SW 1271 (cell line): ENCODE results near the gene CTSD.

ENCODE experiments used
- DNase-seq, 2 experiments: peaks; one replicate each; lab custom pipeline; 2025; lab: John Stamatoyannopoulos, UW

The CTSD gene

GRCh38 chr11:1782831-1783724, 19.4 kb upstream of the CTSD start:
- DNase-seq: no peak

DNA sequence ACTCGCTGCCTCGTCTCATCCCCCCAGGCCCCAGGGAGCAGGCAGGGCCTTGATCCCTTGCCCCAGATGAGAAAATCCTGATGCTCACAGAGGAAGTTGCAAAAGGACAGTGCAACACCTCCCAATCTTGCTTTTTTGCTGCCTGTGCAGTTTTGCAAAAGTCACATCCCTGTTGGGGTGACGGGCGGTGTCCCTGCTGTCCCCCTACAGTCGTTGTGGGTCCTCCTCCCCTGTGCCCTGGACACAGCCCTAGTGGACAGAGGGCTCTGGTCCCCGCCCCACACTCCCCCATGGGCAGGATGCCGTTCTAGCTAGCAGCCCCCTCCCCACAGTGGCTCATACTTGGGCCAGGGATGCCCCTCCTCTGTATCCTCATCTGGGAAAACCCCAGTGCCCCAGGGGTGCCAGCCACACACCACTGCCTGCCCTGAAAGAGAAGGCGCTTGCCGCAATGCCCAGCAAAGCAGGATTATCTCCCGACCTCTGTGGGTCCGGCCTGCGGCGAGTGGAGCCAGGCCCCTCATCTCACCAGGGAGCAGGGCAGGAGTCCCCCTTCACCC, 18.4 kb upstream of the CTSD start:
- DNase-seq: no peak

- no peak for DNase-seq
Observed at GRCh38 chr11:1781593-1781975, 17.9 kb upstream of the CTSD start.

DNA sequence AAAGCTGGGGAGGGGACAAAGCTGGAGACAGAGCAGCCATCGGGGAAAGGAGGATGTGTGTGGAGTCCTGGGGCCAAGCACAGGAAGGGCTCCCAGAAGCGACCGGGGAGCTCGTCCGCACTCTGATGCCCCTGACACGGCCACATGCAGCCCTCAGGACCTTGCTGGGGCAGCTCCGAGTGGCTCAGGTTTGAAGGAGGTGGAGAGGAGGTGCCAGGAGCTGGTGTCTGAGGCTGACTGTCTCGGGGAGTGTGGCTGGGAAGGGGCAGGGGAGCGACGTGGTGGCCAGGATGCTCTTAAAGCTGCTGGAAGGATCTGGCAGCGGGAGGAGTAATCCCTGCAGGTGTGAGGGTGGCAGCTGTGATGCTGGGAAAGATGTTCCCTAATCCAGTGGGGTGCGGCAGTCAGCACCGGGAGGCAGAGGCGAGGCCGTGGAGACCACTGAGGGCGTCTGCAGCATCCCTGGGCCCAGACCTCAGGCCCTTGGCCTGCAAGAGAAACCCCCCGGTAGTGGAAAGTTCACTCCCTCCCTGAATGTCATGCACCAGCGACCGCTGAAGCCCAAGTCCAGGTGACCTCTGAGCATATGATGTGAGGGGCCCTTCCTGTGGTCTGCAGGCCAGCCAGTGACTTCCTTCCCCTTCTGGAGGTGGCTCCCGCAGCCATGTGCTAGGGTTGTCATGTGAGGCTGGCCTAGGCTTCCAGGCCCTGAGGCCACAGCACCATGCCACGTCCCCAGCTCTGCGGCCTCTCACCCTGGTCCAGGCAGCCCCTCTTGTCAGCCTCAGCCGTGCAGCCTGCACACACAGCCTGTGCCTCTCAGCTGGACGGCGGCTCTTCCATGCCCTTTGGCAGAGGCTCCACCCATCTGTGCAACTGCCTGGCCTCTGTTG, 17.2 kb upstream of the CTSD start:
- DNase-seq: no peak

GRCh38 chr11:1779806-1780699, 16.3 kb upstream of the CTSD start:
- no peak for DNase-seq

GRCh38 chr11:1779034-1779805, 15.5 kb upstream of the CTSD start:
- no peak for DNase-seq

DNA sequence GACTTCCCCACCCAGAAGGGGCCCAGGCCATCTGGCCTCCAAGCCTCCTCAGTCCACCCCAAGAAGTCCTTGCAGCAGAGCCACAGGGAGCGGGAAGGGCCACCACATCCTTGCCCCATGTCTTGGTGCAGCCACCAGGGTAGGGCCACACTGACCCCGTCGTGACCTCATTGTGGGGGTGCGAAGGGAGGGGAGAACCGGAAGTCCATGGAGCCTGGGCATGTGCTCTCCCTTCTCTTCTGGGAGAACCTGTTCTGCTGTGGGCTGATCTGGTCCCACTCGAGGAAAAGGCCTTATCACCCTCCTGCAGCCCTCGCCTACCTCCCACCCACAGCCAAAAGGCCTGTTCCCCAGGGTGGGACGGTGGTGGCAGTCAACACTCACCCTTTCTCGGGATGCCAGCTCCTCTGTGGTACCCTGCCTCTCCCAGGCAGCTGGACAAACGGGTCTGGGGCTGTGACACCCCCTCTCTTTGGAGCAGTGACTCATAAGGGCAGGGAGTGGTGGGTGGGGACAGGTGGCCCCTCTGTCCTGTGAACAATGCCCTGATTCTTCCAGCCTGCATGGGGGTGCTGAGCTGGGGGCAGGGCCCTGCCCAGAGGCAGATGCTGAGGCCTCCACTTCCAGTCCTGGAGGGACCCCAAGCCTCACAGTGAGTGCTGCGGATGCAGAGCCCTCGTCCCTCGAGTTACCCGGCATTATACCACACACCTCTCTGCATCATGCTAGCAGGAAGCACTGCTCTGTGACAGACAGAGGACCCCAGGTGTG, 14.6 kb upstream of the CTSD start:
- DNase-seq: no peak

DNA sequence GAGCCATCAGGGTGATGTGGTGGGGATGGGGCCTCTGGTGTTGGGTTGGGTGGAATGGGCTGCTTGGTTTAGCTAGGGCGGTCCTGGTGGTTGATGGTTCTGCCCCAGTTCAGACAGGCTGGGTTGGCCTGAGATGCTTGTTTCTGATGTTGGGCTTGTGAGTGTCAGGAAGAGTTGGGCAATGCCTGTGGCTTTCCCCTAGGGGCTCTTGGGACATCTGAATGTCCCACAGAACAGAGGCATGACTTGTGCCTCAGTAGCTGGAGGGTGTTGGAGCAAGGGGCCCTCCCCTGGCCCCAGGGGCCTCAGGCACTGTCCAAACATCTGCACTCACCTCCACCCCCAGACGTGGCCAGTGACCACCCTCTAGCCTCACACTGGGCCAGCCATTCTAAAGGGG, 14.0 kb upstream of the CTSD start:
- DNase-seq: no peak

GRCh38 chr11:1776944-1777715, 13.4 kb upstream of the CTSD start:
- DNase-seq: no peak

DNA sequence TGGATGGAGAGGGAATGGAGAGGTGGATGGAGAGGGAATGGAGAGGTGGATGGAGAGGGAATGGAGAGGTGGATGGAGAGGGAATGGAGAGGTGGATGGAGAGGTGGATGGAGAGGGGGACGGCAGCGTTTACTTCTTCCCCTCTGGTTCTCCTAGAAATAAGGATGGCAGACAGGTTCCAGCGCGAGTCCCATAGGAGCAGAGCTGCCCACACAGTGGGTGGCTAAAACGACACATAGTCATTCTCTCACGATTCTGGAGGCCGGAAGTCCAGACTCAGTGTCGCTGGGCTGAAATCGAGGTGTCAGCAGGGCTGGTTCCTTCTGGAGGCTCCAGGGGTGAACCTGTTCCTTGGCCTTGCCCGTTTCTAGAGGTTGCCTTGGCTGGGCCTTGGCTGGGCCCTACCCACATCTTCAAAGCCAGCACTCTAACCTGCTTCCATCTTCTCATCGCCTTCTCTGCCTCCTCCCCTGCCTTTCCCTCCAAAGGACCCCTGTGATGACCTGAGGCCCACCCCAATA, 12.7 kb upstream of the CTSD start:
- no peak for DNase-seq

- DNase-seq: no peak
Observed at GRCh38 chr11:1774886-1775285, 11.2 kb upstream of the CTSD start.

- no peak for DNase-seq
Observed at GRCh38 chr11:1773994-1774550, 10.3 kb upstream of the CTSD start.

- DNase-seq: no peak
Observed at GRCh38 chr11:1773131-1773993, 9.6 kb upstream of the CTSD start.

DNA sequence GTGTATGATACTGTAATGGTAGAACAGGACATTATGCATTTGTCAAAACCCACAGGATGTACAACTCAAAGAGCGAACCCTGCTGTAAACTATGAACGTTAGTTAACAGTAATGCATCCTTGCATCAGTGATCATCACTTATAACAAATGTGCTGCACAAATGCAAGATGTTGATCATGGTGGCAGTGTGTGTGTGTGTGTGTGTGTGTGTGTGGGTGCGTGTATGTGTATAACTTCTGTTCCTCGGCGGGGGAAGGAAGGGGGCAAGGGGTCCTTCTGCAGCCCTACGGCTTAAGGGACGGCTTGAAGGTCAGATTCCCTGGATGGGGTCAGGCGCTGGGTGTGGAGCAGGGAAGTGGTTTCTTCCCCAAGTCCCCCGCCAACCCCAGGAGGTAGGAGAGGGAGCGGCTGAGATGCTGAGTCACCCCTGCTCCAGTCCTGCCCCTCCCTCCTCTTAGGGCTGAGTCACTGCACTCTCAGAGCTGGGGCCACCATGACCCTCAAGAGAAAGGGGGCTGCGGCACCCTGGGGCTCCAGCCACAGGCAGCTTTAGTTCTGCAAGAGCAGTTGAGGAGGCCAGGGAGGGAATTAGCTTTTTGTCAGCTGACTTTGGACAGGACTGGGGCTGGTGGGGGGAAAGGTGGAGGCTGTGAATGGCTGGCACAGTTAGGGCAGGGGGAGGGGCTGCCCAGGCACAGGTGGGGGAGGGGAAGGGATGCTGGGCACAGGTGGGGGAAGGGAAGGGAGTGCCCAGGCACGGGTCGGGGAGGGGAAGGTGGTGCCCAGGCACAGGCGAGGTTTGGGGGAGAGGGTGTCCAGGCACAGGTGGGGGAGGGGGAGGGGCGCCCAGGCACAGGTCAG, 8.8 kb upstream of the CTSD start:
- DNase-seq: peak; percentile 81

GRCh38 chr11:1771700-1772099, 8.0 kb upstream of the CTSD start:
- DNase-seq: no peak

DNA sequence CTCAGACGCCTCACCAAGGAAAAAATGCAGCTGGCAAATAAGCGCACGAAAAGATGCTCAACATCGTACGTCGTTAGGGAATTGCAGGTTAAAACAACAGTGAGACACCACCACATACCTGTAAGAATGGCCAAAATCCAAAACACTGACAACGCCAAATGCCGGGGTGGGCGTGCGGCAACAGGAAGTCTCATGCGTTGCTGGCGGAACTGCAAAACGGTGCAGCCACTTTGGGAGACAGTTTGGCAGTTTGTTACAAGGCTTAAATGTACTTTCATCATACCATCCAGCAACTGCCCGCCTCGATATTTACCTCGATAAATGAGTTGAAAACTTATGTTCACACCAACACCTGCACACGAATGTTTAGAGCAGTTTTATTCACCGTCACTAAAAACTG, 7.5 kb upstream of the CTSD start:
- no peak for DNase-seq

GRCh38 chr11:1770528-1770927, 6.8 kb upstream of the CTSD start:
- DNase-seq: no peak
